NCI-H2227 treated with DMSO at 0.1 percent for 48 hours (cell line): ENCODE results near the gene KDM8.

Source experiments
- DNase-seq: peaks from one replicate; lab custom pipeline; 2025; lab: John Stamatoyannopoulos, UW

The KDM8 gene

GRCh38 chr16:27229891-27230470, 26.7 kb downstream of the KDM8 start:
- no peak for DNase-seq

GRCh38 chr16:27230562-27231001, 27.3 kb downstream of the KDM8 start:
- DNase-seq = no peak

GRCh38 chr16:27231692-27232060, 28.4 kb downstream of the KDM8 start:
- no peak for DNase-seq

- DNase-seq = no peak
Measured at GRCh38 chr16:27232061-27232900, 29.0 kb downstream of the KDM8 start.

- DNase-seq = no peak
Measured at GRCh38 chr16:27232901-27233625, 29.7 kb downstream of the KDM8 start.

- no peak for DNase-seq
Measured at GRCh38 chr16:27233731-27234130, 30.4 kb downstream of the KDM8 start.

- DNase-seq = no peak
Measured at GRCh38 chr16:27234171-27234570, 30.8 kb downstream of the KDM8 start.

- DNase-seq = no peak
Measured at GRCh38 chr16:27234603-27235002, 31.3 kb downstream of the KDM8 start.

GRCh38 chr16:27235055-27235937, 32.0 kb downstream of the KDM8 start:
- DNase-seq = peak; percentile 50

GRCh38 chr16:27235938-27236245, 32.6 kb downstream of the KDM8 start:
- no peak for DNase-seq

- DNase-seq = no peak
Measured at GRCh38 chr16:27236635-27237218, 33.4 kb downstream of the KDM8 start.

- DNase-seq = no peak
Measured at GRCh38 chr16:27237219-27238015, 34.1 kb downstream of the KDM8 start.

- no peak for DNase-seq
Measured at GRCh38 chr16:27238016-27238587, 34.8 kb downstream of the KDM8 start.

GRCh38 chr16:27238591-27238990, 35.3 kb downstream of the KDM8 start:
- no peak for DNase-seq

- no peak for DNase-seq
Measured at GRCh38 chr16:27239026-27239425, 35.7 kb downstream of the KDM8 start.

GRCh38 chr16:27239906-27240655, 36.8 kb downstream of the KDM8 start:
- DNase-seq = no peak

GRCh38 chr16:27240948-27241531, 37.7 kb downstream of the KDM8 start:
- DNase-seq = no peak

- DNase-seq = no peak
Measured at GRCh38 chr16:27241658-27242057, 38.3 kb downstream of the KDM8 start.

GRCh38 chr16:27242398-27242797, 39.1 kb downstream of the KDM8 start:
- DNase-seq = no peak
